H1 (cell line): ENCODE results near the gene STAC2. TPM values are rescaled to one million over a fixed set of nuclear protein-coding genes. Genes with fewer than 3 reads are reported as not detected.

ENCODE experiments used
- CTCF ChIA-PET: fragments of 300-600 bp; sonication (Branson Sonifier 250); formaldehyde crosslinking; loops from one replicate; lab custom pipeline; 2021; ENCODE audit not compliant: partially characterized antibody; lab: Charles Lee
- POLR2A ChIA-PET: fragments of 300-600 bp; sonication (Branson Sonifier 250); formaldehyde crosslinking; loops from one replicate; lab custom pipeline; 2021; ENCODE audit warnings: inconsistent platforms; ENCODE audit not compliant: partially characterized antibody; lab: Charles Lee
- DNase-seq, 2 experiments: peaks; one replicate each; pipeline versions ENCODE4 v3.0.0 to v3.0.0-alpha.2; 2010 to 2022; ENCODE audit warnings: low spot score in 2 of 2, low read depth in 1 of 2, mixed read lengths in 1 of 2
- FAIRE-seq: peaks from 2 replicates; lab custom pipeline; 2011; peaks lifted over from hg19 to GRCh38; lab: Jason Lieb, UNC
- H2AFZ ChIP-seq: 2 replicates; pipeline ENCODE4 v1.8.1; 2012; ENCODE audit warnings: low read length, inconsistent platforms
- H2AK5ac ChIP-seq: 2 replicates; pipeline ENCODE4 v1.6.1; 2013; ENCODE audit warnings: low read depth, low read length
- H2BK120ac ChIP-seq: replicated peaks from 2 replicates; pipeline ENCODE3; 2013; ENCODE audit warnings: low read depth, low read length, inconsistent platforms
- H2BK12ac ChIP-seq: 2 replicates; pipeline ENCODE4 v1.6.1; 2013; ENCODE audit warnings: low read depth, low read length
- H2BK15ac ChIP-seq: 2 replicates; pipeline ENCODE4 v1.6.1; 2013; ENCODE audit warnings: low read length
- H2BK20ac ChIP-seq: 2 replicates; pipeline ENCODE4 v1.6.1; 2013; ENCODE audit warnings: low read length
- H2BK5ac ChIP-seq: 2 replicates; pipeline ENCODE4 v1.6.1; 2013; ENCODE audit warnings: low read depth, low read length
- H3K14ac ChIP-seq: 2 replicates; pipeline ENCODE4 v1.6.1; 2013; ENCODE audit warnings: inconsistent platforms; ENCODE audit not compliant: insufficient read length
- H3K18ac ChIP-seq: 2 replicates; pipeline ENCODE4 v1.6.1; 2013; ENCODE audit warnings: low read length; ENCODE audit errors: extremely low read depth
- H3K23ac ChIP-seq: 2 replicates; pipeline ENCODE4 v1.6.1; 2013; ENCODE audit warnings: inconsistent platforms; ENCODE audit not compliant: insufficient read length
- H3K23me2 ChIP-seq: 2 replicates; pipeline ENCODE4 v1.6.1; 2013; ENCODE audit warnings: low read depth, low read length
- H3K27ac ChIP-seq: 2 replicates; pipeline ENCODE4 v1.6.1; 2011; ENCODE audit warnings: low read depth, low read length, inconsistent platforms
- H3K27me3 ChIP-seq, 4 experiments: replicated peaks in 1 of 4; 1 replicate in 1 of 4; 2 replicates in 3 of 4; pipeline versions ENCODE4 v1.6.1 to v1.8.1; 2011 to 2013; ENCODE audit warnings: low read length in 3 of 4, mild to moderate bottlenecking in 3 of 4, inconsistent platforms in 2 of 4, mixed read lengths in 2 of 4, moderate library complexity in 1 of 4; ENCODE audit not compliant: control insufficient read depth in 3 of 4, insufficient read depth in 3 of 4; ENCODE audit errors: extremely low read depth in 1 of 4
- H3K36me3 ChIP-seq, 4 experiments: 2 replicates each; pipeline versions ENCODE4 v1.6.1 to v1.8.1; 2011 to 2013; ENCODE audit warnings: mild to moderate bottlenecking in 4 of 4, low read length in 3 of 4, moderate library complexity in 2 of 4, control low read depth in 1 of 4, inconsistent platforms in 1 of 4; ENCODE audit not compliant: insufficient read depth in 4 of 4, control insufficient read depth in 2 of 4
- H3K4ac ChIP-seq: replicated peaks from 2 replicates; pipeline ENCODE3; 2013; ENCODE audit warnings: low read length, low read depth, mixed read lengths, inconsistent platforms; ENCODE audit not compliant: insufficient read length
- H3K4me1 ChIP-seq, 4 experiments: replicated peaks in 1 of 4; 1 replicate in 1 of 4; 2 replicates in 3 of 4; pipeline versions ENCODE4 v1.6.1 to v1.8.1; 2011 to 2013; ENCODE audit warnings: low read length in 3 of 4, inconsistent platforms in 2 of 4, mixed read lengths in 1 of 4; ENCODE audit not compliant: insufficient read depth in 4 of 4, control insufficient read depth in 3 of 4
- H3K4me2 ChIP-seq, 2 experiments: 2 replicates each; pipeline versions ENCODE4 v1.6.1 to v1.8.1; 2011 to 2013; ENCODE audit warnings: low read depth in 2 of 2, low read length in 2 of 2, control low read depth in 1 of 2, inconsistent platforms in 1 of 2, mild to moderate bottlenecking in 1 of 2; ENCODE audit not compliant: insufficient read depth in 1 of 2
- H3K4me3 ChIP-seq, 4 experiments: fragments of 200-600, 300-600 bp in 1 of 4; sonication (generic), shearing (Covaris generic), sonication (Bioruptor Twin) in 1 of 4; 2 replicates each; pipeline versions ENCODE4 v1.5.1 to v1.8.1; 2011 to 2016; ENCODE audit warnings: low read length in 4 of 4, low read depth in 3 of 4, control low read depth in 2 of 4, inconsistent platforms in 2 of 4, mild to moderate bottlenecking in 2 of 4, mixed read lengths in 1 of 4, moderate library complexity in 1 of 4; ENCODE audit not compliant: insufficient read depth in 2 of 4; ENCODE audit errors: extremely low read depth in 1 of 4
- H3K56ac ChIP-seq: replicated peaks from 2 replicates; pipeline ENCODE3; 2013; ENCODE audit warnings: low read depth, mild to moderate bottlenecking, mixed read lengths, low read length, inconsistent platforms; ENCODE audit not compliant: insufficient read length
- H3K79me1 ChIP-seq: 2 replicates; pipeline ENCODE4 v1.6.1; 2013; ENCODE audit warnings: low read depth, low read length, control low read depth
- H3K79me2 ChIP-seq, 2 experiments: 2 replicates each; pipeline versions ENCODE4 v1.6.1 to v1.8.1; 2012 to 2013; ENCODE audit warnings: low read length in 2 of 2, mild to moderate bottlenecking in 2 of 2, inconsistent platforms in 1 of 2; ENCODE audit not compliant: insufficient read depth in 2 of 2, control insufficient read depth in 1 of 2
- H3K9ac ChIP-seq, 4 experiments: replicated peaks in 1 of 4; 1 replicate in 1 of 4; 2 replicates in 3 of 4; pipeline versions ENCODE4 v1.6.1 to v1.8.1; 2011 to 2013; ENCODE audit warnings: low read depth in 3 of 4, low read length in 3 of 4, control low read depth in 2 of 4, mild to moderate bottlenecking in 2 of 4, moderate library complexity in 2 of 4, inconsistent platforms in 1 of 4; ENCODE audit errors: extremely low read depth in 1 of 4
- H3K9me3 ChIP-seq, 2 experiments: 2 replicates each; pipeline versions ENCODE4 v1.6.1 to v1.8.1; 2012 to 2013; ENCODE audit warnings: mild to moderate bottlenecking in 2 of 2, moderate library complexity in 2 of 2, control low read depth in 1 of 2, inconsistent platforms in 1 of 2, low read depth in 1 of 2, low read length in 1 of 2, mixed read lengths in 1 of 2; ENCODE audit not compliant: insufficient read depth in 2 of 2
- H4K20me1 ChIP-seq, 2 experiments: replicated peaks in 1 of 2; 2 replicates each; pipeline versions ENCODE3 to v1.8.1; 2011 to 2013; ENCODE audit warnings: inconsistent platforms in 2 of 2, low read length in 2 of 2, mild to moderate bottlenecking in 1 of 2; ENCODE audit not compliant: insufficient read depth in 2 of 2, control insufficient read depth in 1 of 2
- H4K5ac ChIP-seq: 2 replicates; pipeline ENCODE4 v1.6.1; 2013; ENCODE audit warnings: low read length, low read depth, mixed read lengths, inconsistent platforms; ENCODE audit not compliant: insufficient read length
- H4K8ac ChIP-seq: 2 replicates; pipeline ENCODE4 v1.8.0; 2013; ENCODE audit warnings: mild to moderate bottlenecking, moderate library complexity, low read length, inconsistent platforms; ENCODE audit not compliant: insufficient read depth; ENCODE audit errors: extremely low read depth
- H4K91ac ChIP-seq: replicated peaks from 2 replicates; pipeline ENCODE3; 2013; ENCODE audit warnings: low read length, mixed read lengths, inconsistent platforms; ENCODE audit not compliant: insufficient read length
- BACH1 ChIP-seq: IDR thresholded peaks from 2 replicates; pipeline ENCODE4 v1.6.1; 2012; ENCODE audit warnings: low read length, improper control_type of control experiment
- KDM1A ChIP-seq: fragments of 200-600, 300-600 bp; sonication (generic); IDR thresholded peaks from 2 replicates; pipeline ENCODE4 v1.7.1; 2016; ENCODE audit warnings: mild to moderate bottlenecking, low read length, borderline replicate concordance
- YY1 ChIP-seq: IDR thresholded peaks from 2 replicates; pipeline ENCODE4 v1.6.1; 2011; ENCODE audit warnings: low read depth, mild to moderate bottlenecking, low read length
- WGBS, 2 experiments: shearing (Covaris generic) in 1 of 2; methylation state at CpG; one replicate each; pipeline versions ENCODE4 v1.1.6 to v1.1.7; 2013 to 2015; ENCODE audit warnings: low lambda C conversion rate in 2 of 2, mixed read lengths in 2 of 2, inconsistent platforms in 1 of 2, low coverage in 1 of 2, missing lambda C conversion rate in 1 of 2; ENCODE audit not compliant: insufficient replicate concordance in 2 of 2, insufficient coverage in 1 of 2, insufficient read length in 1 of 2; ENCODE audit errors: extremely low coverage in 1 of 2, missing lambda C conversion rate in 1 of 2; 5-methylcytosine and 5-hydroxymethylcytosine counted together
- polyA plus RNA-seq, 7 experiments: library from polyadenylated mRNA; depleted of rRNA in 3 of 7; stranded (reverse) in 5 of 7; unstranded in 2 of 7; fragments of >200 nt in 5 of 7; fragments of 200-250 nt in 2 of 7; gene quantifications; 1 replicate in 5 of 7; 2 replicates in 1 of 7; 4 replicates in 1 of 7; pipeline versions ENCODE4 v1.2.1 to v1.2.3, GENCODE V29; 2011 to 2013; ENCODE audit warnings: missing spikeins in 2 of 7, mixed read lengths in 2 of 7
- total RNA-seq: library from RNA; stranded (reverse); fragmentation: NEBNext Ultra II Directional; extraction: Animal tissue kit (Norgen Biotek cat#: 25700); gene quantifications from 2 replicates; pipeline ENCODE4 v1.2.1, GENCODE V29; 2021
- TF ChIP-seq, protein P1 (sequence below): IDR thresholded peaks from 2 replicates; pipeline ENCODE4 v1.6.1; 2012; ENCODE audit warnings: inconsistent platforms

The STAC2 gene
- total and polyA plus RNA-seq, 2 of the 8 experiments (the other 6 are each of a cell fraction or from before 2014, with no cell fraction given), result 1.5 to 6.0 TPM

DNA sequence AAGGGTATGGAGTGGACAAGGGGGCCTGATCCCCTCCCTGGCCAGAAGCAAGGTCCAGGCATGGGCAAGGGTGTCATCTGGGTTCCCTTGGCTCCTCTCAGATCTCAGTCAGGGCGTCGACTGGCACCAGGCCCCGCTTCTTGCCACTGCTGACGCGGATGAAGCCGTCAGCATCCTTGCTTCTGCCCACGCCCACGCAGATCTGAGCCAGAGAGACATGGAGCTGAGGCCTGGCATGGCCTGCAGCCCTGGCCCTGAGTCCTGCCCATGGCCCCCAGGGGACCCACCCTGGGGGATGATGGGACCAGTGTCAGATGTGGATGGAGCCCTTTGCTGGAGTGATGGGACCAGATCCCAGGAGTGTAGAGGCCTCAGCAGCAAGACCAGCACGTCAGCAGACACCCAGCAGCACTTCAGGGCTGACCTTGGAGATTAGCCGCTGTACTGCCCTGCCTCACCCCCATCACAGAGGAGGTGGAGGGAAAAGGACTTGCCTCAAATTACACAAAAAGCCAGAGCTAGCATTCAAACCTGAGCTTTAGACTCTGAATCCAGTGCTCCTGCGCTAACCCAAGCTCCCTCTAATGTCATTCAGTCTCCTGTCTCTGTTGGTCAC is 13.4 kb downstream of the STAC2 start:
- POLR2A ChIA-PET, result interaction anchor here (1.1 to 3.9 kb wide), 6 partner anchors 8 to 26 kb away, joined by 3 to 13 read pairs (median 4); partner anchors contain the start of genes RPL19 and STAC2
- TF ChIP-seq, protein P1, sequence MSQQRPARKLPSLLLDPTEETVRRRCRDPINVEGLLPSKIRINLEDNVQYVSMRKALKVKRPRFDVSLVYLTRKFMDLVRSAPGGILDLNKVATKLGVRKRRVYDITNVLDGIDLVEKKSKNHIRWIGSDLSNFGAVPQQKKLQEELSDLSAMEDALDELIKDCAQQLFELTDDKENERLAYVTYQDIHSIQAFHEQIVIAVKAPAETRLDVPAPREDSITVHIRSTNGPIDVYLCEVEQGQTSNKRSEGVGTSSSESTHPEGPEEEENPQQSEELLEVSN, result no peak
- TF ChIP-seq BACH1 (no peak), KDM1A (0 out of 2 replicates have a peak, but pooled peaks have one; percentile 57), YY1 (no peak)
- H4K91ac ChIP-seq, result no peak overlapping the region

More for the DNA sequence above, 13.4 kb downstream of the STAC2 start:
- H3K9ac ChIP-seq, result no peak overlapping the region
- peaks cover 6% of the 10 kb centered on the region; the same call in 1 of the 2 replicates for H3K23me2 ChIP-seq
- no peak overlapping the region for H2AFZ ChIP-seq
- 89% methylated on average over 11 of the region's 11 CpGs; no CpG with 5 or more reads in 1 of the 2 experiments for WGBS, 2 experiments
- H3K4me2 ChIP-seq, result no peak overlapping the region
- H3K4me3 ChIP-seq, result no peak overlapping the region
- H3K27me3 ChIP-seq, result peaks cover 0 to 4% (median 3%) of the 10 kb centered on the region in 4 experiments; a peak in 3 of 7 replicates
- H3K79me2 ChIP-seq, result no peaks in the 10 kb centered on the region
- no peak overlapping the region for H3K4ac ChIP-seq
- no peak overlapping the region for H2BK120ac ChIP-seq
- H3K18ac ChIP-seq, result no peak overlapping the region; the same call in 1 of the 2 replicates
- H3K4me1 ChIP-seq, result peaks cover 5 to 32% (median 24%) of the 10 kb centered on the region in 4 experiments
- H3K9me3 ChIP-seq, result no peaks in the 10 kb centered on the region
- FAIRE-seq (no peak), DNase-seq (no peak)
- H4K20me1 ChIP-seq, result no peaks in the 10 kb centered on the region
- H2AK5ac ChIP-seq, result no peak overlapping the region
- H3K27ac ChIP-seq, result no peak overlapping the region
- no peak overlapping the region for H3K14ac ChIP-seq
- no peak overlapping the region for H2BK15ac ChIP-seq
- H3K36me3 ChIP-seq, result no peaks in the 10 kb centered on the region
- H3K56ac ChIP-seq, result no peak overlapping the region
- peak overlapping the region; percentile 92; the same call in 1 of the 2 replicates for H2BK12ac ChIP-seq
- no peak overlapping the region for H2BK5ac ChIP-seq
- no peak overlapping the region for H3K23ac ChIP-seq
- no peak overlapping the region for H4K5ac ChIP-seq
- CTCF ChIA-PET, result interaction anchor here (0.7 to 24.1 kb wide), 4 partner anchors 9 to 27 kb away, joined by 3 to 982 read pairs (median 9); partner anchors contain the start of gene STAC2
- 0 out of 2 replicates have a peak overlapping the region, but pooled peaks have one; percentile 86 for H2BK20ac ChIP-seq
- H4K8ac ChIP-seq, result no peak overlapping the region
- no peaks in the 10 kb centered on the region for H3K79me1 ChIP-seq
